ENCODE data around the gene STXBP1.

STXBP1 gene

DNA sequence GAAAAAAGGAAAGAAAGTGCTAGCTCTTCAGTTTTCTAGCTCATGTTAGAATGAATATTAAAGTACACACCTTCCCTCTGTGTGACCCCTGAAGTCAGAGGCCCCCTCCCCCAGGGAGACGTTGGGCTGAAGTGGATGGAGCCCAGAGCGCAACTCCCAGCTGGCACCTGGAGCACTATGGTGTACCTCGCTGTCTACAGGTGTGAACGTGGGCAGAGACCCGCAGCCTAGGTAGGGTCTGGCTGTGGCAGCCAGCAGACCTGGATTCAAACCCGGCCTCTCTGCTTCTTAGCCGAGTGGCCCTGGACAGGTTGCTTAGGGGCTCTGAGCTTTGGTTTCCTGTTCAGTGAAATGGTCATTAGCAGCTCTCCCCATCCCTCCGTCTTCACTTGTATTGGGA lies 116.7 kb downstream of the STXBP1 start:
- ATAC-seq (ENCODE audit: low read depth) = no peak
- Histone ChIP-seq H3K9me3 (ENCODE audit: severe bottlenecking) (no peaks in the 10 kb centered on the region), H3K27me3 (ENCODE audit: insufficient read depth, poor library complexity, severe bottlenecking) (no peaks in the 10 kb centered on the region), H3K27ac (ENCODE audit: poor library complexity, severe bottlenecking) (no peak overlapping the region), H3K4me1 (ENCODE audit: insufficient read depth, poor library complexity, severe bottlenecking) (no peaks in the 10 kb centered on the region), H3K36me3 (ENCODE audit: low read depth) (no peaks in the 10 kb centered on the region), H3K4me3 (ENCODE audit: severe bottlenecking) (no peak overlapping the region)
- peak; percentile 49 for DNase-seq (ENCODE audit: low spot score)
- TF ChIP-seq, protein P1, sequence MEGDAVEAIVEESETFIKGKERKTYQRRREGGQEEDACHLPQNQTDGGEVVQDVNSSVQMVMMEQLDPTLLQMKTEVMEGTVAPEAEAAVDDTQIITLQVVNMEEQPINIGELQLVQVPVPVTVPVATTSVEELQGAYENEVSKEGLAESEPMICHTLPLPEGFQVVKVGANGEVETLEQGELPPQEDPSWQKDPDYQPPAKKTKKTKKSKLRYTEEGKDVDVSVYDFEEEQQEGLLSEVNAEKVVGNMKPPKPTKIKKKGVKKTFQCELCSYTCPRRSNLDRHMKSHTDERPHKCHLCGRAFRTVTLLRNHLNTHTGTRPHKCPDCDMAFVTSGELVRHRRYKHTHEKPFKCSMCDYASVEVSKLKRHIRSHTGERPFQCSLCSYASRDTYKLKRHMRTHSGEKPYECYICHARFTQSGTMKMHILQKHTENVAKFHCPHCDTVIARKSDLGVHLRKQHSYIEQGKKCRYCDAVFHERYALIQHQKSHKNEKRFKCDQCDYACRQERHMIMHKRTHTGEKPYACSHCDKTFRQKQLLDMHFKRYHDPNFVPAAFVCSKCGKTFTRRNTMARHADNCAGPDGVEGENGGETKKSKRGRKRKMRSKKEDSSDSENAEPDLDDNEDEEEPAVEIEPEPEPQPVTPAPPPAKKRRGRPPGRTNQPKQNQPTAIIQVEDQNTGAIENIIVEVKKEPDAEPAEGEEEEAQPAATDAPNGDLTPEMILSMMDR (IDR thresholded peaks at IDR 0.05; ENCODE audit: poor library complexity, severe bottlenecking) = no peak

DNA sequence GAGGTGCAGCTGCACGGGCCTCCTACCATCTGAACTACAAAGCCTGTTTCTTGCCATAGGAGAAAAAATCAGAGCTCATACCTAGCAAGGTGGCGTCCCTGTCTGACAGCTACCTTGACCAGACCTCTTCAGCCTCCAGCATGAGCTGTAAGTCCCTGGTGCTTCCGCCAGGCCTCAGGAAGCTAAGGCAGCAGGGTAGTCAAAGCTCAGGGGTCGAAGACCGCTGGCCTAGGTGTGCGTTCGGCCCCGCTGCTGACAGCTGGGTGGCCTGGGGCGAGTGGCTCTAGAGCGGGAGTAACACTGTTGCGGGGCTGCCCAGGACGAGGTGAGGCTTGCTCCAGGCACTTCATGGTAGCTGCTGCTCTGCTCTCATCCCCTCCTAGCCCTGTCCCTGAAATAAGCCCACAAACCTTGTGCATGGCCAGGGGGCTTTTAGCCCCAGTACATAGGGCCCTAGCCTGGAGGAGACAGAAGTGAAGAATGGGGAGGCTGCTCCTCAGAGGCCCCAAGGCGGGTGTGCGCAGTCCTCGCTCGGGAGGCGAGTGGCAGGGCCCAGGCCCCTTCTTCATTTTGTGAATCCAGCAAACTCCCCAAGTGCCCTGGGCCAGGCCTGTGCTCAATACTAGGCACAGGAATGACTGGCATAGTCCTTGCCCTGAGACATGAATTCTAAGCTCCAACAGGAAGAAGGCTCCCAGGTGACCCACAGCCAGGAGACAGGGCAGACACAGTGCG lies 117.6 kb downstream of the STXBP1 start:
- TF ChIP-seq, protein P1 (IDR thresholded peaks at IDR 0.05; ENCODE audit: poor library complexity, severe bottlenecking) = no peak
- H3K27ac ChIP-seq (ENCODE audit: poor library complexity, severe bottlenecking) = no peak overlapping the region
- no peak overlapping the region for H3K4me3 ChIP-seq (ENCODE audit: severe bottlenecking)
- peak; percentile 33 for DNase-seq (ENCODE audit: low spot score)
- H3K9me3 ChIP-seq (ENCODE audit: severe bottlenecking) = no peaks in the 10 kb centered on the region
- no peak for ATAC-seq (ENCODE audit: low read depth)
- H3K4me1 ChIP-seq (ENCODE audit: insufficient read depth, poor library complexity, severe bottlenecking) = no peaks in the 10 kb centered on the region
- H3K36me3 ChIP-seq (ENCODE audit: low read depth) = no peaks in the 10 kb centered on the region
- no peaks in the 10 kb centered on the region for H3K27me3 ChIP-seq (ENCODE audit: insufficient read depth, poor library complexity, severe bottlenecking)

DNA sequence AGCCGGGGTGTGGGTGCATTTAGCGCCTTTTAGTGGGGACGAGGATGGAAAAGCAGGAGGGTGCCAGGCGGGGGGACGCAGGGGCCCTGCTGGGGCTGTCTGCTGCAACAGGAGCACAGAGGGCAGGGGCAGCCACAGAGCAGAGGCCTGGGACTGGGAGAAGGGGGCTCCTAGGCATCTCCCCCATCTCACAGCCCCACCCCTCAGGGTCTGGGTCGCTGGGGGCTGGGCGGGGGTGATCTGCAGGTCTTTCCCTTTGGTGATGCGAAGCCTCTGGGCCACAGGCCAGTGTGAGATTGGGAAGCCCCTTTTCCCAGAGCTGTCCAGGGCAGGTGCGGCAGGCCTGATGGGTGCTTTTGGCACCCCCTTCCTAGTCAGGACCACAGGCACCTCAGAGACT lies 118.2 kb downstream of the STXBP1 start:
- TF ChIP-seq, protein P1 (IDR thresholded peaks at IDR 0.05; ENCODE audit: poor library complexity, severe bottlenecking) = no peak
- no peak overlapping the region for H3K4me3 ChIP-seq (ENCODE audit: severe bottlenecking)
- no peak for DNase-seq (ENCODE audit: low spot score)
- no peaks in the 10 kb centered on the region for H3K27me3 ChIP-seq (ENCODE audit: insufficient read depth, poor library complexity, severe bottlenecking)
- no peak for ATAC-seq (ENCODE audit: low read depth)
- no peak overlapping the region for H3K27ac ChIP-seq (ENCODE audit: poor library complexity, severe bottlenecking)
- no peaks in the 10 kb centered on the region for H3K36me3 ChIP-seq (ENCODE audit: low read depth)
- no peaks in the 10 kb centered on the region for H3K9me3 ChIP-seq (ENCODE audit: severe bottlenecking)
- no peaks in the 10 kb centered on the region for H3K4me1 ChIP-seq (ENCODE audit: insufficient read depth, poor library complexity, severe bottlenecking)

DNA sequence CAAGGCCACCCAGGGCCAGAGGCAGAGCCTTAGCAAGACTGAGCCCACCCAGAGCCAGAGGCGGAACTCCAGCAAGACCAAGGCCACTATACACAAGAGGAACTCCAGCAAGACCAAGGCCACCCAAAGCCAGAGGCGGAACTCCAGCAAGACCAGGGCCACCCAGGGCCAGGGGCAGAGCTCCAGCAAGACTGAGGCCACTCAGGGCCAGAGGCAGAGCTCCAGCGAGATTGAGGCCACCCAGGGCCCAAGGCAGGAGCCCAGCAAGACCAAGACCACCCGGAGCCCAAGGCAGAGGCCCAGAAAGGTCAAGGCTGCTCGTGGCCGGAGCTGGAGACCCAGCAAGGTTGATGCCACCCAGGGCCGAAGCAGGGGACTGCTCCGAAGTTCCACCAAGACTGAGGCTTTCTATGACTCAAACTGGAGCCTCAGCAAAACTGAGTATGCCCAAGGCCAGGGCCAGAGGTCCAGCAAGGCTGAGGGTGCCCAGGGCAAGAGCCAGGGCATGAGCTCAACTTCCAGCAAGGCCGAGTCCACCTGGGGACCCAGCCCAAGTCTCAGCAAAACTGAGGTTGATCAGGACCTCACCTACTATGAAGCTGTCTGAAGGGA lies 118.8 kb downstream of the STXBP1 start:
- no peak overlapping the region for H3K4me3 ChIP-seq (ENCODE audit: severe bottlenecking)
- peak; percentile 51 for DNase-seq (ENCODE audit: low spot score)
- no peaks in the 10 kb centered on the region for H3K27me3 ChIP-seq (ENCODE audit: insufficient read depth, poor library complexity, severe bottlenecking)
- no peak for ATAC-seq (ENCODE audit: low read depth)
- H3K36me3 ChIP-seq (ENCODE audit: low read depth) = no peaks in the 10 kb centered on the region
- no peak overlapping the region for H3K27ac ChIP-seq (ENCODE audit: poor library complexity, severe bottlenecking)
- H3K9me3 ChIP-seq (ENCODE audit: severe bottlenecking) = no peaks in the 10 kb centered on the region
- TF ChIP-seq, protein P1 (IDR thresholded peaks at IDR 0.05; ENCODE audit: poor library complexity, severe bottlenecking) = no peak
- H3K4me1 ChIP-seq (ENCODE audit: insufficient read depth, poor library complexity, severe bottlenecking) = no peaks in the 10 kb centered on the region

DNA sequence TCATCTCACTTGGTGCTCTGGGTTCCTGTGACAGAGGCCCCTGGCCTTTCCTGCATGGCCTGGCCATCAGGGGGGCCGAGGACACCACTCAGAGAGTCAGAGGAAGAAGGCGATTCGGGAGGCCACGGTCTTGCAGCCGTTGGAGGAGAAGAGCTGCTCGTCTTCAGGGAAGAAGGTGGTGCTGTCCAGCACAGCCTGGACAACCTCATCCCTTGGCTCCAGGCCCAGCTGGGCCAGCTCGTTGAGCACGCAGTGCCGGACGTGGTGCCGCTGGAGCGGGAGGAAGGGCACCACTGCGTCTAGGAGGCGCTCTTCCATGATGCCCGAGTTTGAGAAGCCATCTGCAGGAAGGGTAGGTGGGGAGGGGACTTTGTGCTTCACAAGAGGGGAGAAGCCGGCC lies 119.9 kb downstream of the STXBP1 start:
- H3K4me1 ChIP-seq (ENCODE audit: insufficient read depth, poor library complexity, severe bottlenecking) = no peaks in the 10 kb centered on the region
- H3K36me3 ChIP-seq (ENCODE audit: low read depth) = no peaks in the 10 kb centered on the region
- H3K27ac ChIP-seq (ENCODE audit: poor library complexity, severe bottlenecking) = no peak overlapping the region
- no peak overlapping the region for H3K4me3 ChIP-seq (ENCODE audit: severe bottlenecking)
- TF ChIP-seq, protein P1 (IDR thresholded peaks at IDR 0.05; ENCODE audit: poor library complexity, severe bottlenecking) = no peak
- H3K27me3 ChIP-seq (ENCODE audit: insufficient read depth, poor library complexity, severe bottlenecking) = no peaks in the 10 kb centered on the region
- H3K9me3 ChIP-seq (ENCODE audit: severe bottlenecking) = no peaks in the 10 kb centered on the region
- no peak for ATAC-seq (ENCODE audit: low read depth)
- DNase-seq (ENCODE audit: low spot score) = peak; percentile 38
